Endothelial cell of umbilical vein (primary cell): Measurements from ENCODE around the gene ANP32E. TPM values are rescaled to one million over a fixed set of nuclear protein-coding genes. Genes with fewer than 3 reads are reported as not detected.

ENCODE experiments used
- BruUV-seq: library from RNA; stranded (reverse); fragments of 400-500 nt; replicated peaks from 2 replicates; lab custom pipeline; 2021; lab: Mats Ljungman, UMichigan
- CTCF ChIA-PET: fragments of 300-600, 350-600 bp; sonication (Branson Sonifier 250); formaldehyde crosslinking; loops from one replicate; lab custom pipeline; 2021; ENCODE audit warnings: antibody characterized with exemption, inconsistent platforms; lab: Charles Lee
- POLR2A ChIA-PET: fragments of 300-600, 350-600 bp; sonication (Branson Sonifier 250); formaldehyde crosslinking; loops from one replicate; lab custom pipeline; 2021; ENCODE audit warnings: antibody characterized with exemption, inconsistent platforms; lab: Charles Lee
- DNase-seq: peaks from one replicate; pipeline ENCODE4 v3.0.0-alpha.2; 2011; ENCODE audit warnings: low read depth, low spot score
- FAIRE-seq: peaks from 2 replicates; lab custom pipeline; 2011; peaks lifted over from hg19 to GRCh38; lab: Jason Lieb, UNC
- H2AFZ ChIP-seq: 2 replicates; pipeline ENCODE4 v1.6.0; 2012; ENCODE audit warnings: low read depth, low read length, control low read depth, inconsistent platforms
- H3K27ac ChIP-seq: 2 replicates; pipeline ENCODE4 v1.5.1; 2011; ENCODE audit warnings: low read depth, mild to moderate bottlenecking, control low read depth, low read length, moderate library complexity; ENCODE audit not compliant: insufficient read depth
- H3K27me3 ChIP-seq, 2 experiments: 2 replicates each; pipeline versions ENCODE4 v1.6.0 to v1.6.1; 2011; ENCODE audit warnings: low read length in 2 of 2, mixed read lengths in 1 of 2; ENCODE audit not compliant: control insufficient read depth in 2 of 2, insufficient read depth in 2 of 2
- H3K36me3 ChIP-seq, 2 experiments: 2 replicates in 1 of 2; 3 replicates in 1 of 2; pipeline ENCODE4 v1.5.1; 2011; ENCODE audit warnings: low read length in 2 of 2, mild to moderate bottlenecking in 1 of 2, moderate library complexity in 1 of 2; ENCODE audit not compliant: control insufficient read depth in 2 of 2, insufficient read depth in 2 of 2; ENCODE audit errors: extremely low read depth in 1 of 2
- H3K4me1 ChIP-seq: 3 replicates; pipeline ENCODE4 v1.5.1; 2011; ENCODE audit warnings: mild to moderate bottlenecking, low read length; ENCODE audit not compliant: control insufficient read depth, insufficient read depth; ENCODE audit errors: extremely low read depth
- H3K4me2 ChIP-seq: 2 replicates; pipeline ENCODE4 v1.6.1; 2011; ENCODE audit warnings: low read length, control low read depth, mixed read lengths; ENCODE audit not compliant: insufficient read depth
- H3K4me3 ChIP-seq, 3 experiments: fragments of 200-600 bp in 1 of 3; sonication (generic), shearing (Covaris generic) in 1 of 3; replicated peaks in 1 of 3; 2 replicates each; pipeline ENCODE4 v1.5.1; 2011 to 2016; ENCODE audit warnings: control low read depth in 3 of 3, low read length in 3 of 3, mild to moderate bottlenecking in 2 of 3, inconsistent platforms in 1 of 3, low read depth in 1 of 3, moderate library complexity in 1 of 3; ENCODE audit not compliant: insufficient read depth in 1 of 3
- H3K79me2 ChIP-seq: 2 replicates; pipeline ENCODE4 v1.6.0; 2012; ENCODE audit warnings: low read length, inconsistent platforms; ENCODE audit not compliant: control insufficient read depth, insufficient read depth
- H3K9ac ChIP-seq: replicated peaks from 2 replicates; pipeline ENCODE3; 2011; ENCODE audit warnings: low read length, control low read depth; ENCODE audit not compliant: insufficient read depth; ENCODE audit errors: extremely low read depth
- H3K9me1 ChIP-seq: replicated peaks from 3 replicates; pipeline ENCODE4 v1.6.0; 2011; ENCODE audit warnings: mild to moderate bottlenecking, low read length; ENCODE audit not compliant: control insufficient read depth, insufficient read depth; ENCODE audit errors: extremely low read depth
- H3K9me3 ChIP-seq: replicated peaks from 2 replicates; pipeline ENCODE4 v1.5.1; 2012; ENCODE audit warnings: low read length, inconsistent platforms; ENCODE audit not compliant: control insufficient read depth, insufficient read depth
- H4K20me1 ChIP-seq: replicated peaks from 2 replicates; pipeline ENCODE3; 2011; ENCODE audit warnings: mild to moderate bottlenecking, low read length; ENCODE audit not compliant: control insufficient read depth, insufficient read depth; ENCODE audit errors: extremely low read depth
- CTCF ChIP-seq, 2 donors: IDR thresholded peaks; 1 replicate in 1 of 2; 2 replicates in 1 of 2; pipeline ENCODE4 v1.5.1; 2011; ENCODE audit warnings: low read length in 2 of 2, mild to moderate bottlenecking in 2 of 2, moderate library complexity in 2 of 2, control low read depth in 1 of 2, inconsistent platforms in 1 of 2, low read depth in 1 of 2; ENCODE audit not compliant: insufficient read depth in 1 of 2; ENCODE audit errors: extremely low read depth in 1 of 2
- EZH2 ChIP-seq: IDR thresholded peaks from 2 replicates; pipeline ENCODE4 v1.6.1; 2012; ENCODE audit warnings: borderline replicate concordance, low read depth, mild to moderate bottlenecking, moderate library complexity, low read length, inconsistent platforms; ENCODE audit not compliant: severe bottlenecking
- FOS ChIP-seq: IDR thresholded peaks from 2 replicates; pipeline ENCODE4 v1.6.1; 2011; ENCODE audit warnings: mild to moderate bottlenecking, low read length, moderate library complexity, borderline replicate concordance; ENCODE audit not compliant: insufficient read depth
- GATA2 ChIP-seq: IDR thresholded peaks from 2 replicates; pipeline ENCODE4 v1.7.0; 2011; ENCODE audit warnings: low read depth, mild to moderate bottlenecking, moderate library complexity, mixed read lengths, low read length; ENCODE audit not compliant: insufficient read length, insufficient read depth
- JUN ChIP-seq: IDR thresholded peaks from 2 replicates; pipeline ENCODE4 v1.6.1; 2011; ENCODE audit warnings: borderline replicate concordance, low read depth; ENCODE audit not compliant: insufficient read length, insufficient read depth
- MAX ChIP-seq: IDR thresholded peaks from 2 replicates; pipeline ENCODE4 v1.6.1; 2011; ENCODE audit not compliant: insufficient read depth, insufficient read length
- MYC ChIP-seq: IDR thresholded peaks from one replicate; pipeline ENCODE4 v1.6.1; 2011; ENCODE audit warnings: mild to moderate bottlenecking, low read depth, low read length
- POLR2A ChIP-seq: IDR thresholded peaks from 2 replicates; pipeline ENCODE4 v1.6.1; 2012; ENCODE audit warnings: low read depth, mild to moderate bottlenecking, control low read depth, low read length
- POLR2AphosphoS5 ChIP-seq: IDR thresholded peaks from 2 replicates; pipeline ENCODE4 v1.6.1; 2012; ENCODE audit warnings: low read depth, mild to moderate bottlenecking, control low read depth, low read length, moderate library complexity; ENCODE audit not compliant: insufficient read depth
- dilution Hi-C: fragments of 300-500 bp; cut with MboI; formaldehyde crosslinking; loops from one replicate; pipeline ENCODE4 v1.15.0; 2019; ENCODE audit warnings: low sequenced_read_pairs; ENCODE audit not compliant: extremely low pct_ligation_motif_present
- intact Hi-C: fragments of 100-400 bp; cut with micrococcal nuclease; formaldehyde crosslinking; loops from one replicate; pipeline ENCODE4 v1.10.0; 2022
- polyA plus RNA-seq, 4 experiments: library from polyadenylated mRNA; depleted of rRNA in 3 of 4; stranded (reverse) in 3 of 4; unstranded in 1 of 4; fragments of >200 nt; gene quantifications; 2 replicates each; pipeline versions ENCODE4 v1.2.1 to v1.2.3, GENCODE V29; 2011 to 2012; ENCODE audit warnings: missing spikeins in 1 of 4
- total RNA-seq: library from RNA; stranded (reverse); gene quantifications from 2 replicates; pipeline ENCODE4 v1.2.3, GENCODE V29; 2021

Gene ANP32E
- total and polyA plus RNA-seq, 2 donors (not counting 3 experiments of a cell fraction or from before 2014, with no cell fraction given) = 6.8 to 53.4 TPM

GRCh38 chr1:150173141-150173585, 62.7 kb downstream of the ANP32E start:
- intact Hi-C loops (no loop called here), dilution Hi-C loops (no loop called here)
- no peak for FAIRE-seq
- Histone ChIP-seq H3K27me3 (no peaks in the 10 kb centered on the region), H4K20me1 (no peaks in the 10 kb centered on the region), H3K4me2 (no peak overlapping the region), H3K36me3 (no peaks in the 10 kb centered on the region), H3K9me1 (no peaks in the 10 kb centered on the region), H3K9me3 (no peaks in the 10 kb centered on the region), H3K4me3 (no peak overlapping the region), H3K27ac (no peak overlapping the region), H3K79me2 (no peaks in the 10 kb centered on the region), H3K4me1 (no peaks in the 10 kb centered on the region), H2AFZ (no peak overlapping the region), H3K9ac (no peak overlapping the region)
- BruUV-seq = no TSS peak
- DNase-seq = no peak
- ChIA-PET CTCF (interaction anchor here (1.0 to 6.0 kb wide), 3 partner anchors 14 to 98 kb away, joined by 3 to 165 read pairs (median 66); no protein-coding TSS in a partner anchor), POLR2A (no interaction called here)
- no peak for TF ChIP-seq POLR2AphosphoS5
- no peak for TF ChIP-seq MYC
- TF ChIP-seq MAX = no peak
- no peak for TF ChIP-seq EZH2
- no peak for TF ChIP-seq FOS
- no peak for TF ChIP-seq GATA2
- TF ChIP-seq CTCF (IDR thresholded peaks at IDR 0.05; ENCODE audit: extremely low read depth in 1 of 2, insufficient read depth in 1 of 2, low read depth in 1 of 2, low read length in 2 of 2) = no peak
- no peak for TF ChIP-seq JUN
- no peak for TF ChIP-seq POLR2A
